Glutamatergic neuron (in vitro differentiated cells): ENCODE data around the gene INTS13. TPM values are rescaled to one million over a fixed set of nuclear protein-coding genes. Genes with fewer than 3 reads are reported as not detected.

Source experiments
- DNase-seq: peaks from one replicate; pipeline ENCODE4 v3.0.0; 2022
- H3K27ac Mint-ChIP-seq: one replicate; pipeline ENCODE4 v1.8.0; 2020; ENCODE audit warnings: mild to moderate bottlenecking, mixed read lengths, inconsistent platforms; ENCODE audit not compliant: unreplicated experiment
- H3K27me3 Mint-ChIP-seq: one replicate; pipeline ENCODE4 v1.8.0; 2020; ENCODE audit warnings: mild to moderate bottlenecking, moderate library complexity, mixed read lengths, inconsistent platforms; ENCODE audit not compliant: unreplicated experiment
- H3K36me3 Mint-ChIP-seq: one replicate; pipeline ENCODE4 v1.8.0; 2020; ENCODE audit warnings: mild to moderate bottlenecking, mixed read lengths, inconsistent platforms; ENCODE audit not compliant: unreplicated experiment
- H3K4me1 Mint-ChIP-seq: one replicate; pipeline ENCODE4 v1.8.0; 2020; ENCODE audit warnings: mild to moderate bottlenecking, low read depth, mixed read lengths, inconsistent platforms; ENCODE audit not compliant: unreplicated experiment
- H3K4me3 Mint-ChIP-seq: one replicate; pipeline ENCODE4 v1.8.0; 2020; ENCODE audit warnings: mild to moderate bottlenecking, mixed read lengths, inconsistent platforms; ENCODE audit not compliant: unreplicated experiment
- H3K9me3 Mint-ChIP-seq: one replicate; pipeline ENCODE4 v1.8.0; 2020; ENCODE audit warnings: mild to moderate bottlenecking, moderate library complexity, mixed read lengths, inconsistent platforms; ENCODE audit not compliant: unreplicated experiment
- total RNA-seq: library from RNA; stranded (reverse); fragmentation: NEBNext Ultra II Directional; extraction: Animal tissue kit (Norgen Biotek cat#: 25700); gene quantifications from one replicate; pipeline ENCODE4 v1.2.1, GENCODE V29; 2021; ENCODE audit not compliant: unreplicated experiment
- TF ChIP-seq, protein P1 (sequence below): fragments of 200-600 bp; sonication (generic); IDR thresholded peaks from one replicate; pipeline ENCODE4 v1.5.0; 2021; ENCODE audit not compliant: partially characterized antibody, unreplicated experiment

The INTS13 gene
- total RNA-seq, 1 donor from 2014 or later: 16.9 TPM

DNA sequence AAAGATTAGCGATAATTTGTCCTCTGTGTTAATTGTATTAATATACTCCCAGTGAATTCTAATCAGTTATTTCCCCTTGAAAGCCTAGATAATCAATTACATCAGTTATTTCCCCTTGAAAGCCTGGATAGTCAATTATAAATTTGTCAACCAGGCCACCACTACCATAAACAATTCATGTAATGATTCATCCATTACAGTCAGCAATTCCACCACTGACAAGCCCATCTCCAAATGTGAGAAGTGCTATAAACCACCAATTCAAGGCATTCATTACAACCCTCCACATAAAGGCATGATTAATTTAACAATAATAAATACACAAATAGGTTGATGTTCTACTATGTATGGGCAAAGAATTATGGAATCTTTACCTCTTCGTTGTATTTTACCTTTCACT is 40.9 kb downstream of the INTS13 start:
- peaks cover 2% of the 10 kb centered on the region for H3K27me3 Mint-ChIP-seq
- no peak overlapping the region for H3K4me3 Mint-ChIP-seq

DNA sequence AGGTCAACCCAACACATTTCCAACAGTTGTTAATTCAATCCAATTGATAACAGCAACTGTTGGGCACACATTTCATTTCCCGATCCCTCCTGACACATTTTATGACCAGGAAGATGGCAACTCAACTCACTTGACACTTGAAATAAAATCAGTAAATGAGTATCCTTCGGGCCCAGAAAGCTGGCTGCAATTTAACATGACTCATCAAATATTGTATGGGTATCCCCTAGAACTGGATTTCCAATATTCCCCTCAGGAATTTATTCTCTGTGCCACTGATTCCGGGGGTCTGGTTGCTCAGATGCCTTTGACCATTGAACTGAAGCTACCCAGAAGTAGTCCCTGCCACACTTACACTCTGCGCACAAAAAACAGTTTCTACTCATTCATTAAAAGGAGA is 42.1 kb downstream of the INTS13 start:
- Mint-ChIP-seq H3K36me3 (no peaks in the 10 kb centered on the region), H3K4me1 (no peaks in the 10 kb centered on the region), H3K27me3 (peaks cover 2% of the 10 kb centered on the region), H3K4me3 (no peak overlapping the region), H3K9me3 (peaks cover 3% of the 10 kb centered on the region), H3K27ac (no peak overlapping the region)
- TF ChIP-seq, protein P1, sequence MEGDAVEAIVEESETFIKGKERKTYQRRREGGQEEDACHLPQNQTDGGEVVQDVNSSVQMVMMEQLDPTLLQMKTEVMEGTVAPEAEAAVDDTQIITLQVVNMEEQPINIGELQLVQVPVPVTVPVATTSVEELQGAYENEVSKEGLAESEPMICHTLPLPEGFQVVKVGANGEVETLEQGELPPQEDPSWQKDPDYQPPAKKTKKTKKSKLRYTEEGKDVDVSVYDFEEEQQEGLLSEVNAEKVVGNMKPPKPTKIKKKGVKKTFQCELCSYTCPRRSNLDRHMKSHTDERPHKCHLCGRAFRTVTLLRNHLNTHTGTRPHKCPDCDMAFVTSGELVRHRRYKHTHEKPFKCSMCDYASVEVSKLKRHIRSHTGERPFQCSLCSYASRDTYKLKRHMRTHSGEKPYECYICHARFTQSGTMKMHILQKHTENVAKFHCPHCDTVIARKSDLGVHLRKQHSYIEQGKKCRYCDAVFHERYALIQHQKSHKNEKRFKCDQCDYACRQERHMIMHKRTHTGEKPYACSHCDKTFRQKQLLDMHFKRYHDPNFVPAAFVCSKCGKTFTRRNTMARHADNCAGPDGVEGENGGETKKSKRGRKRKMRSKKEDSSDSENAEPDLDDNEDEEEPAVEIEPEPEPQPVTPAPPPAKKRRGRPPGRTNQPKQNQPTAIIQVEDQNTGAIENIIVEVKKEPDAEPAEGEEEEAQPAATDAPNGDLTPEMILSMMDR: no peak
- DNase-seq: no peak

More for the DNA sequence above, 40.9 kb downstream of the INTS13 start:
- H3K36me3 Mint-ChIP-seq: peaks cover 5% of the 10 kb centered on the region
- H3K9me3 Mint-ChIP-seq: peaks cover 5% of the 10 kb centered on the region
- no peak for DNase-seq
- H3K27ac Mint-ChIP-seq: no peak overlapping the region
- H3K4me1 Mint-ChIP-seq: no peaks in the 10 kb centered on the region
- TF ChIP-seq, protein P1: no peak

DNA sequence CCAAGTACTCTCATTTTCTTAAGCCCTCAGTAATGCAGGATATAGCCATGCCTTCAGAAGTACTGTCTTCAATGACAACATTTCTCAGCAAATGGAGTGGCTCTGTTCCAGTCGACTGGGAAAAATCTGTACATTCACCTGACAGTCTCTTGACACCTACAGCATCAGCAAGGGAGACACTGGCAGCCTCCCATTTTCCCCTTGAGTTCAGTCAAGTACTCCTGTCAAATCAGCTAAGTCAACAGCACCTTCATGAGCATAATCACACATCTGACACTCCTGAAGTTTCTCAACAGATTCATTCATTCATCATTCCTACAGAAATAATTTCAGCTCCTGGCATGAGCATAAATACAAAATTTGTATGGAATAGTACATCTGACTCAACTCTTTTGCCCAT is 46.1 kb downstream of the INTS13 start:
- Mint-ChIP-seq H3K27me3 (peaks cover 2% of the 10 kb centered on the region), H3K4me1 (no peaks in the 10 kb centered on the region), H3K27ac (no peak overlapping the region), H3K36me3 (no peaks in the 10 kb centered on the region), H3K9me3 (no peaks in the 10 kb centered on the region), H3K4me3 (no peak overlapping the region)
- DNase-seq: no peak
- TF ChIP-seq, protein P1: no peak

DNA sequence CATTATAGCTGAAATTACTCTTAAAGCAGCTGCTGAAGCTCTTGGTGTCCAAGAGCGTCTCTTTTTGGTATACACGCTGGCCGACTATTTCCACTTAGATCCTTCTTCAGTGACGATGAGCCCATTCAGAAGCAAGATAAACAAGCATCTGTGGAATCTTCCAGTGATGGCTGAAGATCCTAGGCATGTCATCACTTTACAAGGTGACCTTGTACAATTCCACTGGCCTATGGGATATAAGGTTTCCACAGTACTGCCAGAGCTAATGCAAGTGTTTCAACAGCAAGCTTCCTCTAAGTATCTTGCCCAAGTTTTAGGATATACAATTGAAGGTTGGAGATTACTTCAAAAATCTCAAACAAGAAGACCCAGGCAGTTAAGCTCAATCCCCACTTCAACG is 47.0 kb downstream of the INTS13 start:
- no peaks in the 10 kb centered on the region for H3K9me3 Mint-ChIP-seq
- TF ChIP-seq, protein P1: no peak
- H3K4me1 Mint-ChIP-seq: no peaks in the 10 kb centered on the region
- H3K36me3 Mint-ChIP-seq: no peaks in the 10 kb centered on the region
- H3K27me3 Mint-ChIP-seq: peaks cover under 1% of the 10 kb centered on the region
- H3K27ac Mint-ChIP-seq: no peak overlapping the region
- H3K4me3 Mint-ChIP-seq: no peak overlapping the region
- DNase-seq: no peak

DNA sequence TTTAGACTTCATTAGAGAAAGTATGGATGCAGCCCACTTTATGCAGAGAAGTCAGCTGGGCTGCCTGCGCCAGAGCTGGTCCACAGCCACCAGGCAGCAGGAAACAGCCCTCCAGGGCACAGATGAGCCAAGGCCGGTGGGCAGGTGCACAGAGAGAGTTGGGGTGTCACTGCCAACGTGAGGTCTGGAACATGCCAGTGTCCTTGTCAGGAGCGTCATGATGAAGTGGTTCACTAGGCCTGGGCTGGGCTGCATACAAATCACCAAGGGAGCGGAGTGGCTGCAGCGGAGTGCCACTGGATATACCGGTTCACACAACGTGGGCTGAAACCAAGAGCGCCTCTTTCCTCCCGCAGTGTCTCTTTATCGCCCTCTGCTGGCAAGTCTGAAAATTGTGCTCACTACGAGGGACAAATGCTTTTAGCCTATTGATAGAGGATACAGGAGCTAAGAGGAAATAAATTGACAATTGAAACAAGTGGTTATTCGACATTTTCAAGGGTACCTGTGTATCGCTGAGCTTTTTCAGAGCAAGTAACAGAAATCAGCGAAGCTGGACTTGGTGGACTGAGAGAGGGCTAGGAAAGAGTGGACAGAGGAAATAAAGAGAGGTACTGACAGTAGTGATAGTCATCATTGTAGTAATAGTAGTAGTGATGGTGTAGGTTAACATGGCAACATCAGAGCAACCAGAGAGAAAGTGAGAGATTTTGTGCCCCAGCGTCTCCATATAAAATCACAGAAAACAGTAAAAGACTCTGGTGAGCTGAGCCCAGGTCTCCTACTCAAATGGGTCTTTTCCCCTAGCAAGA is 52.8 kb downstream of the INTS13 start:
- Mint-ChIP-seq H3K4me3 (no peak overlapping the region), H3K36me3 (peaks cover 4% of the 10 kb centered on the region), H3K4me1 (no peaks in the 10 kb centered on the region), H3K9me3 (peaks cover 4% of the 10 kb centered on the region), H3K27me3 (no peaks in the 10 kb centered on the region), H3K27ac (no peak overlapping the region)
- TF ChIP-seq, protein P1: peak; percentile 97
- DNase-seq: peak; percentile 83
